ENCODE results near the gene HRH2.

Gene HRH2

GRCh38 chr5:175701797-175702196 is 43.9 kb downstream of the HRH2 start:
- Histone ChIP-seq H3K27ac (ENCODE audit: low read depth, low read length, severe bottlenecking) (no peak overlapping the region), H3K9me3 (ENCODE audit: control insufficient read depth, low read length) (no peaks in the 10 kb centered on the region), H3K4me1 (ENCODE audit: control insufficient read depth, insufficient read depth, low read length, poor library complexity, severe bottlenecking) (peaks cover 6% of the 10 kb centered on the region), H3K36me3 (ENCODE audit: control insufficient read depth, insufficient read depth, low read length) (no peaks in the 10 kb centered on the region), H3K4me3 (ENCODE audit: extremely low read depth, insufficient read depth, low read length, poor library complexity, severe bottlenecking) (no peak overlapping the region)
- 81 to 95% methylated on average over 11 of the region's 12 CpGs for WGBS, 2 experiments (ENCODE audit: insufficient coverage in 2 of 2)

GRCh38 chr5:175706499-175706898 is 48.6 kb downstream of the HRH2 start:
- H3K27ac ChIP-seq (ENCODE audit: low read depth, low read length, severe bottlenecking) = no peak overlapping the region
- no peaks in the 10 kb centered on the region for H3K36me3 ChIP-seq (ENCODE audit: control insufficient read depth, insufficient read depth, low read length)
- H3K4me3 ChIP-seq (ENCODE audit: extremely low read depth, insufficient read depth, low read length, poor library complexity, severe bottlenecking) = no peak overlapping the region
- H3K9me3 ChIP-seq (ENCODE audit: control insufficient read depth, low read length) = peaks cover 6% of the 10 kb centered on the region
- H3K4me1 ChIP-seq (ENCODE audit: control insufficient read depth, insufficient read depth, low read length, poor library complexity, severe bottlenecking) = no peaks in the 10 kb centered on the region
- WGBS, 2 experiments (ENCODE audit: insufficient coverage in 2 of 2) = 70 to 93% methylated on average over 3 to 4 of the region's 6 CpGs

DNA sequence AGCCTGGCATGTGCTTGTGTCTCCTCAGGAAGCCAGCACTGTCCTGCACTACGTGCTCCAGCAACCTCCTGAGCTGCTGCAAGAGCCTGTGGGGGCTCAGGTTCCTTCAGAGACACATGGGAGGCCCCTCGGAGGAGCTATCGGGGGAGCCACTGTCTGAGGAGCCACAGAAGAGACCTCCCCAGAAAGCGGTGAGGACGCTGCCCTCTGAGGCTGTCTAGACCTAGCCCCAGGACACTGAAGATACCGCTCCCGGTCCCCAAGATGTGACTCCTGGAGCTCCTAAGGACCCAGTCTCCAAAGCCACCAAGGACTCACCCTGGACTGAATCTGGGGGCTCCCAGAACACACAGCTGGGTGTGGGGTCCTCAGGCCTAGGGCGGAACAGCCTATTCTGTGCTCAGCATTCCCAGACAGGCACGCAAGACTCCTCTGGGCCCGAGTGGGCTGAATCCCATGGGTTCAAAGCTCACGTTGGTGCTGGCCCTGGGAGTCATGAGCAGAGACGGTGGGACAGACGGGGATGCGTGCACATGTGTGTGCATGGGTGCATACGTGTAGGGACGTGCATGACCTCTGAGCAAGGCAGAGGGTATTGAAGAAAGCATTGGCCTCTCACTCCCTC is 50.0 kb downstream of the HRH2 start:
- Histone ChIP-seq H3K36me3 (ENCODE audit: control insufficient read depth, insufficient read depth, low read length) (no peaks in the 10 kb centered on the region), H3K4me3 (ENCODE audit: extremely low read depth, insufficient read depth, low read length, poor library complexity, severe bottlenecking) (no peak overlapping the region), H3K9me3 (ENCODE audit: control insufficient read depth, low read length) (peaks cover 6% of the 10 kb centered on the region), H3K27ac (ENCODE audit: low read depth, low read length, severe bottlenecking) (no peak overlapping the region), H3K4me1 (ENCODE audit: control insufficient read depth, insufficient read depth, low read length, poor library complexity, severe bottlenecking) (no peaks in the 10 kb centered on the region)
- WGBS, 2 experiments (ENCODE audit: insufficient coverage in 2 of 2) = 90 to 94% methylated on average over 15 to 16 of the region's 16 CpGs

DNA sequence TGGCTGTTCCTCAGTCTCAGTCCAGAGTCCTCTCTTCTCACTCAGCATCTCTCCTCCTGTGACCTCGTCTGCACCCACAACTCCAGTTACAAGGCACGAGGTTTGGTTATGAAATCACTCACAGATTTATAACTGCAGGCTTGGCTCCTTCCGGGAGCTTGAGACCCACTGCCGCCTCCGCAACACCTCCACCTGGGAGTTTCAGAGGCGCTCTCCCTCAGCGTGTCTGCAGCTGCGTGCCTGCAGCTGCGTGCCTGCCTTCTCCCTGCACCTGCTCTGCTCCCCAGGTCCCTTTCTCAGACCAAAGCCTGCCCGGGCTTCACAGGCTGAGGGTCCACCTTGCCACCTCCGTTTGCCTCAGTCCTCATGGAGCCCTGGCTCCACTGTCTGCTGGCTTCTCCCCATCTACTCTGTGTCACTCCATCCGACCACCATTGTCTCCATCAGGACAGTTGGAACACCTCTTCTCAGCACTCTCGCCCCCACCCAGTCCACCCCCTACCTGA is 51.5 kb downstream of the HRH2 start:
- Histone ChIP-seq H3K36me3 (ENCODE audit: control insufficient read depth, insufficient read depth, low read length) (no peaks in the 10 kb centered on the region), H3K27ac (ENCODE audit: low read depth, low read length, severe bottlenecking) (no peak overlapping the region), H3K4me3 (ENCODE audit: extremely low read depth, insufficient read depth, low read length, poor library complexity, severe bottlenecking) (no peak overlapping the region), H3K9me3 (ENCODE audit: control insufficient read depth, low read length) (peaks cover 6% of the 10 kb centered on the region), H3K4me1 (ENCODE audit: control insufficient read depth, insufficient read depth, low read length, poor library complexity, severe bottlenecking) (no peaks in the 10 kb centered on the region)
- WGBS, 2 experiments (ENCODE audit: insufficient coverage in 2 of 2) = 84 to 88% methylated on average over 11 to 13 of the region's 13 CpGs

DNA sequence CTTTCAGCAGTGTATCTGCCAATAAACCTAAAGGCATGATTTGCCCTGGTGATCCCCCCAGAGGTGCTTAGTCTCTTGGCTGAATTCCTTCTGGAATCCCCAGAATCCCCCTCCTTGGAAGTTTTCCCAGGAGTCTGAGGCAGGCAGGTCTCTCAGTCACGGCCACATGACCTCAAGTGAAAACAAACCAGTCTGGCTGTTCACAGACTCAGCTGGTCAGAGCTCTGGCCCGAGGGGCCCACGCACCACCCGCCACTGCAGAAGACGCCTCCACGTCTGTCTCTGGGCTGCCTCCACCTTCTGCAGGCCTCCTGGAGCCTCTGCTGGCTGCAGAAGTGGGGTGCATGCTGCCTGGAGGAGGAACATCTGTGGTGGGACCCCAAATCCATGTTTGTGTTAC is 52.5 kb downstream of the HRH2 start:
- H3K27ac ChIP-seq (ENCODE audit: low read depth, low read length, severe bottlenecking) = no peak overlapping the region
- 95% methylated on average over 3 to 6 of the region's 6 CpGs for WGBS, 2 experiments (ENCODE audit: insufficient coverage in 2 of 2)
- no peaks in the 10 kb centered on the region for H3K4me1 ChIP-seq (ENCODE audit: control insufficient read depth, insufficient read depth, low read length, poor library complexity, severe bottlenecking)
- H3K4me3 ChIP-seq (ENCODE audit: extremely low read depth, insufficient read depth, low read length, poor library complexity, severe bottlenecking) = no peak overlapping the region
- no peaks in the 10 kb centered on the region for H3K36me3 ChIP-seq (ENCODE audit: control insufficient read depth, insufficient read depth, low read length)
- peaks cover 6% of the 10 kb centered on the region for H3K9me3 ChIP-seq (ENCODE audit: control insufficient read depth, low read length)

DNA sequence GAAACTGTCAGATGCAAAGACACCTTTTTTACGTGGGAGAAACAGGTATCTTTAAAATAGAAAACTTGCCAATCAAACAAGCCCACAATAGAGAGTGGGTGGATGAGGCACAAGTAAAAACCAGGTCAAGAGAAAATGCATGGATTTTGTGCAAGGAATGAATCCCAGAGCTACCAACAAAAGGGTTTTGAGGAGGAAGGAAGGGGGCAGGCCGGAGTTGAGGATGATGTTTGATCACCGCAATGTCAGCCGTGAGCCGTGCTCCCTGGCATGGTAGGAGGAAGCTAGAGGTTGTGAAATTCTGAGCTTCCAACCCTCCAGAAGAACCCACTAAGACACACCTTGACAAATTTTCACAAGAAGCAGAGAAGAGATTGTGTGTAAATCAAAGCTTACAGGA is 53.2 kb downstream of the HRH2 start:
- peaks cover 8% of the 10 kb centered on the region for H3K9me3 ChIP-seq (ENCODE audit: control insufficient read depth, low read length)
- no peaks in the 10 kb centered on the region for H3K36me3 ChIP-seq (ENCODE audit: control insufficient read depth, insufficient read depth, low read length)
- WGBS, 2 experiments (ENCODE audit: insufficient coverage in 2 of 2) = 100% methylated on average over 1 of the region's 5 CpGs; no CpG with 5 or more reads in 1 of the 2 experiments
- no peak overlapping the region for H3K27ac ChIP-seq (ENCODE audit: low read depth, low read length, severe bottlenecking)
- no peaks in the 10 kb centered on the region for H3K4me1 ChIP-seq (ENCODE audit: control insufficient read depth, insufficient read depth, low read length, poor library complexity, severe bottlenecking)
- no peak overlapping the region for H3K4me3 ChIP-seq (ENCODE audit: extremely low read depth, insufficient read depth, low read length, poor library complexity, severe bottlenecking)

DNA sequence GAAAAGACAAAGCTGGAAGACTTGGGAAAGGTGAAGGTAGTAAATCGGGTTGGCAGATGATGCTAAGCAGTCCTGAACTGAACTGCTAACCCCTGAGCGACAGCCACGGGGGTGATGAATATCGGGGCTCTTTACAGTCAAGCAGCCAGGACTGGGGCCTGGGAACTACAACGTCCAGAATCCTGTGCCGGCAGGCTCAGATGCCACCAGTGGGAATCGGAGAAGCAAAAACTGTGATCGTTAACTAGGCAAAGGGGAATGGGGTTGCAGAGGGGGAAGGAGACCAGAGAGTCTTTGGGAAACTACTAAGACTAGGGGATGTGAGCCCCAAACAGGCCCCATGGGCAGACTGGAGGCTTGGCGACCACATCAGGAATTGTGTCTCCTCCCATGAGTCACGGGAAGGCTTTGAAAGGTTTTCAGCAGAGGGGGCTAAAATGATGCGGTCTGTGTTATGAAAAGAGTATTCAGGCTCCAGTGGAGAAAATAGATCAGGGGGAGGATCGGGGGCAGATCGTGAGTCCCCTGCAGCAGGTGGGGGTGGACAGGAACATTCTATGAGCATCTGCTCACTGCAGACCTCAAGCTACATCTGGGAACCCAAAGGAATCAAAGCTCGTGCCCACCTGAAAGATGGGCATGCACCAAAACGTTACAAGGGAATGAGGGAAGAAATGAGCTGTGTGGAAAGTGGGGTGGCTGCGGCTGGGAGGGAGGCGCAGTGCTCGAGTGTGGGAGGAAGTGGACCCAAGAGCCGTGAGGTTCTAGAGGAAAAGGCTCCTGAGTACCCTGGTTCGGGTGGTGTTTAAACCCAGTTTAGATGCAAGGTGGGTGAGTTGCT is 53.8 kb downstream of the HRH2 start:
- whole genome bisulfite sequencing, 2 experiments (ENCODE audit: insufficient coverage in 2 of 2) = 94 to 97% methylated on average over 18 to 20 of the region's 20 CpGs
- Histone ChIP-seq H3K27ac (ENCODE audit: low read depth, low read length, severe bottlenecking) (no peak overlapping the region), H3K9me3 (ENCODE audit: control insufficient read depth, low read length) (peaks cover 15% of the 10 kb centered on the region), H3K4me1 (ENCODE audit: control insufficient read depth, insufficient read depth, low read length, poor library complexity, severe bottlenecking) (no peaks in the 10 kb centered on the region), H3K36me3 (ENCODE audit: control insufficient read depth, insufficient read depth, low read length) (no peaks in the 10 kb centered on the region), H3K4me3 (ENCODE audit: extremely low read depth, insufficient read depth, low read length, poor library complexity, severe bottlenecking) (no peak overlapping the region)

GRCh38 chr5:175712313-175712680 is 54.4 kb downstream of the HRH2 start:
- WGBS, 2 experiments (ENCODE audit: insufficient coverage in 2 of 2) = 88 to 94% methylated on average over 8 of the region's 8 CpGs
- peaks cover 20% of the 10 kb centered on the region for H3K9me3 ChIP-seq (ENCODE audit: control insufficient read depth, low read length)
- no peak overlapping the region for H3K27ac ChIP-seq (ENCODE audit: low read depth, low read length, severe bottlenecking)
- H3K4me1 ChIP-seq (ENCODE audit: control insufficient read depth, insufficient read depth, low read length, poor library complexity, severe bottlenecking) = no peaks in the 10 kb centered on the region
- H3K4me3 ChIP-seq (ENCODE audit: extremely low read depth, insufficient read depth, low read length, poor library complexity, severe bottlenecking) = no peak overlapping the region
- no peaks in the 10 kb centered on the region for H3K36me3 ChIP-seq (ENCODE audit: control insufficient read depth, insufficient read depth, low read length)

DNA sequence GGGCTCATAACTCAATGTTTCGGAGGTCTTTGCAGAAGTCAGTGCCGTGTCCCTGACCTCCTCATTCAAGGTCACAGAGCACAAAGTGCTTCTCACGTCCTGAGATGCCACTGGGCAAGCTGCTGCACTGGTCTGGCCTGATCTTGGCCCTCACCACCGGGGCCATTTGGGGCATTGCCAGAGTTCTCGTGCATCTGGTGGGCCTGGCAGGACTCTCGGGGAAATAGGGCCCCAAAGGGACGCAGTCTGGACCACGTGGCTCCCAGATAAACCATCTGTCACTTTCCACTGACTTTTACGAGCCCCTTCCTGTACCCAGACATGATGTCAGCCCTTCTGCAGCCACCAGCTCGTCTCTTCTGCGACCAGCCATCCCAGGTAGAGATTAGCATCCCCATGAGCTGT is 54.8 kb downstream of the HRH2 start:
- Histone ChIP-seq H3K27ac (ENCODE audit: low read depth, low read length, severe bottlenecking) (no peak overlapping the region), H3K4me3 (ENCODE audit: extremely low read depth, insufficient read depth, low read length, poor library complexity, severe bottlenecking) (no peak overlapping the region), H3K36me3 (ENCODE audit: control insufficient read depth, insufficient read depth, low read length) (no peaks in the 10 kb centered on the region), H3K9me3 (ENCODE audit: control insufficient read depth, low read length) (peaks cover 20% of the 10 kb centered on the region), H3K4me1 (ENCODE audit: control insufficient read depth, insufficient read depth, low read length, poor library complexity, severe bottlenecking) (no peaks in the 10 kb centered on the region)
- WGBS, 2 experiments (ENCODE audit: insufficient coverage in 2 of 2) = 83 to 86% methylated on average over 10 to 11 of the region's 11 CpGs

DNA sequence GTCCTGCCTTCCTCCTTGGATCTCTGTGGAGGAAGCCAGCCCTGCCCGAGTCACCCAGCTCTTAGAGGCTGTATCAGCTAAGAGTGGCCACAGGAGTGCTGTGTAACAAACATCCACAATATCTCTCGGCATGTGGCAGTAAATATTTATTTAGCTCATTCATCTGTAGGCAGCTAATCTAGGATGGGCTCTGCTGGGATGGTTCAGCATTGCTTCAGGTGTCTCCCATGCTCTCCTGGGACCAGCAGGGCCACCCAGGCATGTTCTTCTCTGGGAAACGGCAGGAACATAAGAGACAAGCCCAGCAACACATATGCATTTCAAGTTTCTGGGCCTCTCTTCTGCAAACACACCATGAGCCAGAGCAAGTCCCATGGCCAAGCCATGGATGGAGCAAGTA is 56.1 kb downstream of the HRH2 start:
- Histone ChIP-seq H3K36me3 (ENCODE audit: control insufficient read depth, insufficient read depth, low read length) (no peaks in the 10 kb centered on the region), H3K27ac (ENCODE audit: low read depth, low read length, severe bottlenecking) (no peak overlapping the region), H3K4me1 (ENCODE audit: control insufficient read depth, insufficient read depth, low read length, poor library complexity, severe bottlenecking) (no peaks in the 10 kb centered on the region), H3K9me3 (ENCODE audit: control insufficient read depth, low read length) (peaks cover 20% of the 10 kb centered on the region), H3K4me3 (ENCODE audit: extremely low read depth, insufficient read depth, low read length, poor library complexity, severe bottlenecking) (no peak overlapping the region)
- WGBS, 2 experiments (ENCODE audit: insufficient coverage in 2 of 2) = 89 to 100% methylated on average over 1 of the region's 3 CpGs
